ENCODE data around the gene RFC2.
A peak's percentile ranks its signal among the peaks of the same experiment; 100 is the strongest.
"Not testable (repeated sequence)": the region's sequence is repeated elsewhere in the genome, so short reads cannot be mapped to it uniquely, and the experiment has no call there.

Gene RFC2

GRCh38 chr7:74282748-74283459, 28.7 kb upstream of the RFC2 start:
- no peak for DNase-seq

GRCh38 chr7:74280985-74281384, 26.8 kb upstream of the RFC2 start:
- DNase-seq: no peak

- DNase-seq: no peak
Observed at GRCh38 chr7:74277636-74278035, 23.4 kb upstream of the RFC2 start.

- peak; percentile 32 for DNase-seq
Observed at GRCh38 chr7:74275401-74275881, 21.2 kb upstream of the RFC2 start.

- DNase-seq: no peak
Observed at GRCh38 chr7:74272305-74273038, 18.3 kb upstream of the RFC2 start.

GRCh38 chr7:74271742-74272141, 17.5 kb upstream of the RFC2 start:
- no peak for DNase-seq

- DNase-seq: peak; percentile 72
Observed at GRCh38 chr7:74269757-74270277, 15.6 kb upstream of the RFC2 start.

- no peak for DNase-seq
Observed at GRCh38 chr7:74267756-74268565, 13.8 kb upstream of the RFC2 start.

- no peak for DNase-seq
Observed at GRCh38 chr7:74266191-74266963, 12.2 kb upstream of the RFC2 start.

- no peak for DNase-seq
Observed at GRCh38 chr7:74263399-74264120, 9.4 kb upstream of the RFC2 start.

- DNase-seq: peak; percentile 22
Observed at GRCh38 chr7:74262639-74263398, 8.6 kb upstream of the RFC2 start.

GRCh38 chr7:74258639-74259038, 4.4 kb upstream of the RFC2 start:
- no peak for DNase-seq

- DNase-seq: no peak
Observed at GRCh38 chr7:74256491-74257408, 2.6 kb upstream of the RFC2 start.

GRCh38 chr7:74255461-74255860, 1.3 kb upstream of the RFC2 start:
- DNase-seq: not testable (repeated sequence)

- no peak for DNase-seq
Observed at GRCh38 chr7:74254858-74255379, 720 bp upstream of the RFC2 start.

- no peak for DNase-seq
Observed at GRCh38 chr7:74253835-74254128, 417 bp downstream of the RFC2 start.

GRCh38 chr7:74253331-74253730, 868 bp downstream of the RFC2 start:
- DNase-seq: no peak

- DNase-seq: no peak
Observed at GRCh38 chr7:74252893-74253292, 1.3 kb downstream of the RFC2 start.

- not testable (repeated sequence) for DNase-seq
Observed at GRCh38 chr7:74249058-74249457, 5.1 kb downstream of the RFC2 start.

GRCh38 chr7:74248156-74248555, 6.0 kb downstream of the RFC2 start:
- DNase-seq: no peak
